Non-pigmented ciliary epithelial cell (primary cell): Measurements from ENCODE around the gene PHACTR2.
"Not testable (repeated sequence)": the region's sequence is repeated elsewhere in the genome, so short reads cannot be mapped to it uniquely, and the experiment has no call there.

Source experiments
- DNase-seq: peaks from one replicate; pipeline ENCODE4 v3.0.0-alpha.2; 2010; ENCODE audit warnings: low read depth

Gene PHACTR2

GRCh38 chr6:143767433-143767832 lies 89.7 kb downstream of the PHACTR2 start:
- DNase-seq = no peak

- no peak for DNase-seq
Measured at GRCh38 chr6:143772116-143773086, 94.6 kb downstream of the PHACTR2 start.

- DNase-seq = no peak
Measured at GRCh38 chr6:143773506-143774150, 95.9 kb downstream of the PHACTR2 start.

GRCh38 chr6:143774347-143774746 lies 96.6 kb downstream of the PHACTR2 start:
- no peak for DNase-seq

- no peak for DNase-seq
Measured at GRCh38 chr6:143775336-143775735, 97.6 kb downstream of the PHACTR2 start.

GRCh38 chr6:143778926-143779325 lies 101.2 kb downstream of the PHACTR2 start:
- no peak for DNase-seq

- DNase-seq = no peak
Measured at GRCh38 chr6:143782481-143782880, 104.7 kb downstream of the PHACTR2 start.

- no peak for DNase-seq
Measured at GRCh38 chr6:143783077-143783476, 105.3 kb downstream of the PHACTR2 start.

- no peak for DNase-seq
Measured at GRCh38 chr6:143784316-143784715, 106.6 kb downstream of the PHACTR2 start.

- not testable (repeated sequence) for DNase-seq
Measured at GRCh38 chr6:143786371-143786770, 108.6 kb downstream of the PHACTR2 start.

GRCh38 chr6:143792402-143793279 lies 114.9 kb downstream of the PHACTR2 start:
- no peak for DNase-seq

GRCh38 chr6:143793280-143793619 lies 115.5 kb downstream of the PHACTR2 start:
- no peak for DNase-seq

GRCh38 chr6:143796551-143796950 lies 118.8 kb downstream of the PHACTR2 start:
- not testable (repeated sequence) for DNase-seq

GRCh38 chr6:143798487-143798886 lies 120.7 kb downstream of the PHACTR2 start:
- not testable (repeated sequence) for DNase-seq

GRCh38 chr6:143802833-143803565 lies 125.2 kb downstream of the PHACTR2 start:
- no peak for DNase-seq

- DNase-seq = no peak
Measured at GRCh38 chr6:143803769-143804568, 126.2 kb downstream of the PHACTR2 start.

GRCh38 chr6:143804835-143805239 lies 127.1 kb downstream of the PHACTR2 start:
- DNase-seq = no peak

GRCh38 chr6:143806282-143807102 lies 128.7 kb downstream of the PHACTR2 start:
- DNase-seq = peak; percentile 74

GRCh38 chr6:143807103-143807772 lies 129.5 kb downstream of the PHACTR2 start:
- no peak for DNase-seq
